ENCODE data around the gene ZBTB16. TPM values are rescaled to one million over a fixed set of nuclear protein-coding genes. Genes with fewer than 3 reads are reported as not detected.

The ZBTB16 gene
- total RNA-seq, 2 donors from 2014 or later = 2.0 to 13.7 TPM

GRCh38 chr11:114225661-114226060 is 166.2 kb downstream of the ZBTB16 start:
- Histone ChIP-seq H3K9ac (ENCODE audit: low read depth in 2 of 2, low read length in 2 of 2) (no peak overlapping the region), H3K27me3 (no peaks in the 10 kb centered on the region), H3K9me3 (no peaks in the 10 kb centered on the region), H3K27ac (no peak overlapping the region), H3K4me3 (no peak overlapping the region), H3K4me1 (no peaks in the 10 kb centered on the region), H3K36me3 (no peaks in the 10 kb centered on the region)
- no peak for TF ChIP-seq CTCF (IDR thresholded peaks at IDR 0.05)
- intact Hi-C loops (cut with DNase I) = no loop called here
- no peak for DNase-seq

GRCh38 chr11:114226356-114226755 is 166.8 kb downstream of the ZBTB16 start:
- H3K9ac ChIP-seq (ENCODE audit: low read depth in 2 of 2, low read length in 2 of 2) = no peak overlapping the region
- H3K27me3 ChIP-seq = no peaks in the 10 kb centered on the region
- H3K9me3 ChIP-seq = no peaks in the 10 kb centered on the region
- no peak overlapping the region for H3K27ac ChIP-seq
- no peak for TF ChIP-seq CTCF (IDR thresholded peaks at IDR 0.05)
- intact Hi-C loops (cut with DNase I) = no loop called here
- H3K4me1 ChIP-seq = no peaks in the 10 kb centered on the region
- DNase-seq = no peak
- H3K4me3 ChIP-seq = no peak overlapping the region
- no peaks in the 10 kb centered on the region for H3K36me3 ChIP-seq

- Histone ChIP-seq H3K36me3 (no peaks in the 10 kb centered on the region), H3K4me3 (no peak overlapping the region), H3K27me3 (no peaks in the 10 kb centered on the region), H3K4me1 (no peaks in the 10 kb centered on the region), H3K27ac (no peak overlapping the region), H3K9me3 (no peaks in the 10 kb centered on the region), H3K9ac (ENCODE audit: low read depth in 2 of 2, low read length in 2 of 2) (no peak overlapping the region)
- intact Hi-C loops (cut with DNase I) = no loop called here
- no peak for DNase-seq
- no peak for TF ChIP-seq CTCF (IDR thresholded peaks at IDR 0.05)
These were observed 169.2 kb downstream of the ZBTB16 start for GRCh38 chr11:114228435-114229411.

GRCh38 chr11:114230031-114230704 is 170.7 kb downstream of the ZBTB16 start:
- H3K9me3 ChIP-seq = no peaks in the 10 kb centered on the region
- H3K36me3 ChIP-seq = no peaks in the 10 kb centered on the region
- no peak for DNase-seq
- H3K4me3 ChIP-seq = no peak overlapping the region
- no peak for TF ChIP-seq CTCF (IDR thresholded peaks at IDR 0.05)
- no peaks in the 10 kb centered on the region for H3K27me3 ChIP-seq
- no peak overlapping the region for H3K9ac ChIP-seq (ENCODE audit: low read depth in 2 of 2, low read length in 2 of 2)
- no peak overlapping the region for H3K27ac ChIP-seq
- intact Hi-C loops (cut with DNase I) = no loop called here
- no peaks in the 10 kb centered on the region for H3K4me1 ChIP-seq

- Histone ChIP-seq H3K4me1 (no peaks in the 10 kb centered on the region), H3K36me3 (no peaks in the 10 kb centered on the region), H3K4me3 (no peak overlapping the region), H3K9me3 (no peaks in the 10 kb centered on the region), H3K27me3 (no peaks in the 10 kb centered on the region), H3K9ac (ENCODE audit: low read depth in 2 of 2, low read length in 2 of 2) (no peak overlapping the region), H3K27ac (no peak overlapping the region)
- TF ChIP-seq CTCF (IDR thresholded peaks at IDR 0.05) = no peak
- peak; percentile 34 for DNase-seq
- intact Hi-C loops (cut with DNase I) = no loop called here
These were observed 173.0 kb downstream of the ZBTB16 start for GRCh38 chr11:114232400-114233059.
